K562 (cell line): ENCODE results near the gene SORT1. TPM values are rescaled to one million over a fixed set of nuclear protein-coding genes. Genes with fewer than 3 reads are reported as not detected.

Experiments used
- ATF1 ChIP-seq, 2 experiments: fragments of 450-650 bp in 1 of 2; IDR thresholded peaks; 2 replicates each; pipeline ENCODE4 v1.6.1; 2016; ENCODE audit warnings: missing compliant biosample characterization in 1 of 2, missing genetic modification characterization in 1 of 2
- C11orf30 ChIP-seq: fragments of 450-650 bp; IDR thresholded peaks from 2 replicates; pipeline ENCODE4 v1.6.1; 2016; ENCODE audit warnings: low read depth, mild to moderate bottlenecking
- CBFB ChIP-seq: sonication (generic); formaldehyde crosslinking; IDR thresholded peaks from 2 replicates; pipeline ENCODE4 v1.4.0; 2020; ENCODE audit warnings: mild to moderate bottlenecking, missing genetic modification reagents
- CBX2 ChIP-seq: fragments of 200-600 bp; sonication (generic); IDR thresholded peaks from one replicate; pipeline ENCODE4 v1.6.1; 2012; ENCODE audit warnings: mild to moderate bottlenecking, low read length, inconsistent platforms; ENCODE audit not compliant: insufficient read depth, poor library complexity, severe bottlenecking
- EGR1 ChIP-seq: fragments of 450-650 bp; conservative IDR thresholded peaks from 2 replicates; pipeline ENCODE4 v1.6.1; 2017; ENCODE audit warnings: mild to moderate bottlenecking
- ELF4 ChIP-seq: fragments of 450-650 bp; formaldehyde crosslinking; IDR thresholded peaks from 2 replicates; pipeline ENCODE4 v1.4.0; 2022; ENCODE audit warnings: missing genetic modification characterization
- ETS1 ChIP-seq: conservative IDR thresholded peaks from 2 replicates; pipeline ENCODE4 v1.6.1; 2011; ENCODE audit warnings: low read depth, mild to moderate bottlenecking, low read length; ENCODE audit not compliant: control insufficient read depth
- HEY1 ChIP-seq: fragments of 250-450 bp; sonication (Bioruptor Pico); IDR thresholded peaks from 2 replicates; pipeline ENCODE4 v1.5.0; 2020; ENCODE audit warnings: mild to moderate bottlenecking, moderate library complexity, borderline replicate concordance
- HMBOX1 ChIP-seq: sonication (generic); IDR thresholded peaks from 2 replicates; pipeline ENCODE4 v1.6.1; 2016
- JUNB ChIP-seq: fragments of 450-650 bp; formaldehyde crosslinking; conservative IDR thresholded peaks from 2 replicates; pipeline ENCODE4 v1.4.0; 2020; ENCODE audit warnings: mild to moderate bottlenecking
- L3MBTL2 ChIP-seq: fragments of 450-650 bp; IDR thresholded peaks from 2 replicates; pipeline ENCODE4 v1.6.1; 2016; ENCODE audit warnings: mild to moderate bottlenecking, moderate library complexity
- MTA3 ChIP-seq: fragments of 450-650 bp; formaldehyde crosslinking; IDR thresholded peaks from 2 replicates; pipeline ENCODE4 v1.6.1; 2017; ENCODE audit warnings: mild to moderate bottlenecking, borderline replicate concordance
- NCOA6 ChIP-seq: fragments of 450-650 bp; IDR thresholded peaks from 2 replicates; pipeline ENCODE4 v1.6.1; 2017; ENCODE audit warnings: mild to moderate bottlenecking
- RBM39 ChIP-seq: fragments of 200-400 bp; formaldehyde crosslinking; optimal IDR thresholded peaks from 2 replicates; pipeline ENCODE3; 2018; ENCODE audit warnings: low read depth, low read length
- RCOR1 ChIP-seq, 2 experiments: IDR thresholded peaks; 2 replicates each; pipeline ENCODE4 v1.6.1; 2012; ENCODE audit warnings: low read depth in 2 of 2, low read length in 2 of 2, borderline replicate concordance in 1 of 2, improper control_type of control experiment in 1 of 2
- SIN3B ChIP-seq: fragments of 450-650 bp; IDR thresholded peaks from 2 replicates; pipeline ENCODE4 v1.6.1; 2017; ENCODE audit warnings: low read depth, mild to moderate bottlenecking, moderate library complexity
- SMC3 ChIP-seq: conservative IDR thresholded peaks from 2 replicates; pipeline ENCODE4 v1.6.1; 2011; ENCODE audit warnings: low read depth, low read length, improper control_type of control experiment; ENCODE audit not compliant: insufficient read depth
- TOE1 ChIP-seq, 2 experiments: fragments of 450-650 bp in 1 of 2; sonication (generic) in 1 of 2; formaldehyde crosslinking in 1 of 2; IDR thresholded peaks; 2 replicates each; pipeline versions ENCODE4 v1.7.1 to v1.8.0; 2016 to 2022; ENCODE audit warnings: borderline replicate concordance in 2 of 2, mild to moderate bottlenecking in 2 of 2, antibody characterized with exemption in 1 of 2, inconsistent platforms in 1 of 2, low read depth in 1 of 2, missing genetic modification reagents in 1 of 2, moderate library complexity in 1 of 2
- TSC22D4 ChIP-seq: fragments of 450-650 bp; IDR thresholded peaks from 2 replicates; pipeline ENCODE4 v1.6.1; 2016; ENCODE audit warnings: missing genetic modification characterization, missing biosample characterization, control low read depth
- ZBTB7A ChIP-seq: IDR thresholded peaks from 2 replicates; pipeline ENCODE4 v1.6.1; 2011; ENCODE audit warnings: low read depth, mild to moderate bottlenecking, low read length, moderate library complexity, borderline replicate concordance; ENCODE audit not compliant: control insufficient read depth
- ZBTB8A ChIP-seq: fragments of 450-650 bp; IDR thresholded peaks from 2 replicates; pipeline ENCODE4 v1.6.1; 2018; ENCODE audit warnings: mild to moderate bottlenecking, moderate library complexity; ENCODE audit not compliant: partially characterized antibody
- ZNF175 ChIP-seq: fragments of 200-800 bp; sonication (Bioruptor generic); IDR thresholded peaks from 2 replicates; pipeline ENCODE4 v1.6.1; 2016; ENCODE audit warnings: low read depth, mild to moderate bottlenecking, missing genetic modification characterization, missing compliant biosample characterization
- ZNF212 ChIP-seq: fragments of 450-650 bp; formaldehyde crosslinking; IDR thresholded peaks from 2 replicates; pipeline ENCODE4 v1.4.0; 2020; ENCODE audit warnings: mild to moderate bottlenecking
- ZNF77 ChIP-seq: fragments of 250-450 bp; sonication (Bioruptor Pico); IDR thresholded peaks from 2 replicates; pipeline ENCODE4 v1.5.0; 2020
- polyA plus RNA-seq, 8 experiments: library from polyadenylated mRNA; depleted of rRNA in 4 of 8; stranded (reverse) in 5 of 8; unstranded in 3 of 8; fragments of >200 nt; fragmentation: Nextera tagmentation in 2 of 8; fragmentation: Illumina TruSeq in 1 of 8; extraction: Ambion mirVana in 2 of 8; extraction: Trizol in 1 of 8; gene quantifications; 2 replicates each; pipeline versions ENCODE4 v1.2.1 to v1.2.3, GENCODE V29; 2011 to 2014; ENCODE audit warnings: inconsistent platforms in 1 of 8, missing spikeins in 1 of 8
- total RNA-seq, 7 experiments: library from RNA; depleted of rRNA in 6 of 7; stranded (reverse); fragments of >200 nt in 6 of 7; fragmentation: Illumina TruSeq in 2 of 7; extraction: Trizol in 2 of 7; gene quantifications; 2 replicates each; pipeline versions ENCODE4 v1.2.1 to v1.2.3, GENCODE V29; 2011 to 2021; ENCODE audit warnings: low replicate concordance in 1 of 7
- TF ChIP-seq, protein P1 (sequence below): sonication (generic); formaldehyde crosslinking; IDR thresholded peaks from 2 replicates; pipeline ENCODE4 v1.8.1; 2023; ENCODE audit warnings: mild to moderate bottlenecking, missing genetic modification reagents

The SORT1 gene
- total and polyA plus RNA-seq, 9 of the 15 experiments (the other 6 are each of a cell fraction or from before 2014, with no cell fraction given), result 27.4 to 112 (median 65.0) TPM

DNA sequence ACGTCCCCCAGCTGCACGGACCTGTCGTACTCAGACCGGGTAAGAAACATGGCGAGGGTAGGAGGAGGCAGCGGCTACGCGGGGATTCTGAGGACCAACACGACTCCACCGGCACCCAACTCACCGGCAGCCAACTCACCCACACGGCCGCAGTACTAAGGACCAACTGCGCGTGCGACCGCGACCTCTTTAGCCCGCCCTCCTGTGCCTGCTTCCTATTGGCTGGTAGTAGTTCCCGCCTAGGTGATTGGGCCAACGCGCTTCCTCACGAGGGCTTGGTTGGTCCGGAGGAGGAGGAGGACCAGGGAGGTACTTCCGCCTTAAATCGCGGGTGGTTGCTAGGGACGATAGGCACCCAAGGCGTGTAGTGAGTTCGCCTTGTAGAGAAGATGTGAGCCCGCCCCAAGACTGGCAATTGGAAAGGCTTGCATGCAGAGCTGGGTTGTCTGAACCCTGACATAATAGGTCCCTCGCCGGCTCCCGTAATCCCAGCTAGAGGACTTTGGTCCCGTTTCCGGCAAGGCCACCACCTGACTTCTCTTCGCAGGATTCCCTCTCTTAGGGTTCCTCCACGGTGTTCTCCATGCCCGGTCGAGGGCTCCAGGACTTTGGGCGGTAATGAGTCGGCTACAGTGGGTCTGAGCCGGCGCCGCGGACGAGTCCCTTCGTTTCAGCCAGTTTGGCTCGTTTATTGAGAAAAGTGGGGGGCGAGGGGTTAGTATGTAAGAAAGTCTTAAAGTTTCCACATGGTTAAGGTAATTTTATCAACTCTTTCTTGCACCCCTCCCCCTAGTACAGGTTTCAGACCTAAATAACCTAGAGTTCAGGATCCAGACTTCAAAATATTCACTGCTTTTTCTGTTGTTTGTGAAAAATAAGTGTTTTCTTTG, 28.8 kb upstream of the SORT1 start, which contains the start of gene PSMA5 (continued):
- TF ChIP-seq ZBTB7A (no peak), TOE1 (IDR thresholded peaks at IDR 0.05; ENCODE audit: borderline replicate concordance) (peak; percentile 75; the same call in 1 of the 2 replicates), TOE1 (CRISPR knock-in tag; IDR thresholded peaks at IDR 0.05; ENCODE audit: borderline replicate concordance, low read depth) (no peak), EGR1 (peak; percentile 37; the same call in 1 of the 2 replicates), ZBTB8A (no peak), SMC3 (no peak; the same call in 1 of the 2 replicates), HEY1 (CRISPR knock-in tag) (no peak), ATF1 (CRISPR knock-in tag; IDR thresholded peaks at IDR 0.05) (no peak), ATF1 (tag; IDR thresholded peaks at IDR 0.05) (peak; percentile 91), RBM39 (no peak), C11orf30 (peak; percentile 72), ELF4 (CRISPR knock-in tag) (peak; percentile 58; the same call in 1 of the 2 replicates), JUNB (CRISPR knock-in tag) (no peak), ZNF77 (no peak), ZNF212 (no peak), NCOA6 (no peak), CBFB (CRISPR knock-in tag) (no peak), L3MBTL2 (peak; percentile 95), ETS1 (peak; percentile 15; the same call in 1 of the 2 replicates), HMBOX1 (no peak; the same call in 1 of the 2 replicates), RCOR1 (IDR thresholded peaks at IDR 0.05; ENCODE audit: borderline replicate concordance in 1 of 2, low read depth in 2 of 2, low read length in 2 of 2) (peak; percentile 18 to 65; a peak in 2 of 4 replicates), CBX2 (no peak), SIN3B (peak; percentile 52; the same call in 1 of the 2 replicates), TSC22D4 (tag) (no peak), ZNF175 (no peak), MTA3 (peak; percentile 96)
- TF ChIP-seq, protein P1, sequence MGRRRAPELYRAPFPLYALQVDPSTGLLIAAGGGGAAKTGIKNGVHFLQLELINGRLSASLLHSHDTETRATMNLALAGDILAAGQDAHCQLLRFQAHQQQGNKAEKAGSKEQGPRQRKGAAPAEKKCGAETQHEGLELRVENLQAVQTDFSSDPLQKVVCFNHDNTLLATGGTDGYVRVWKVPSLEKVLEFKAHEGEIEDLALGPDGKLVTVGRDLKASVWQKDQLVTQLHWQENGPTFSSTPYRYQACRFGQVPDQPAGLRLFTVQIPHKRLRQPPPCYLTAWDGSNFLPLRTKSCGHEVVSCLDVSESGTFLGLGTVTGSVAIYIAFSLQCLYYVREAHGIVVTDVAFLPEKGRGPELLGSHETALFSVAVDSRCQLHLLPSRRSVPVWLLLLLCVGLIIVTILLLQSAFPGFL, result no peak
